HepG2 (cell line): ENCODE results near the gene ZNF274. TPM values are rescaled to one million over a fixed set of nuclear protein-coding genes. Genes with fewer than 3 reads are reported as not detected.
A peak's percentile ranks its signal among the peaks of the same experiment; 100 is the strongest.

Experiments
- ATAC-seq: fragments of 200-7000 bp; cut with Tn5 transposase; 3 replicates; pipeline ENCODE4 v1.9.1; 2020; ENCODE audit warnings: mild to moderate bottlenecking, moderate library complexity
- BruUV-seq: library from RNA; stranded (reverse); fragments of 400-500 nt; replicated peaks from 2 replicates; lab custom pipeline; 2021; lab: Mats Ljungman, UMichigan
- CTCF ChIA-PET: fragments of 300-600 bp; formaldehyde crosslinking; extraction: SDS; loops from one replicate; lab custom pipeline; 2021; ENCODE audit warnings: low total read pairs, inconsistent platforms, low intra/inter-chr PET ratio; lab: Yijun Ruan, JAX
- POLR2A ChIA-PET: fragments of 350-600 bp; sonication (Branson Sonifier 250); formaldehyde crosslinking; loops from one replicate; lab custom pipeline; 2020; ENCODE audit warnings: antibody characterized with exemption, inconsistent platforms; lab: Yijun Ruan, JAX
- DNase-seq: peaks from one replicate; pipeline ENCODE4 v3.0.0-alpha.2; 2015; ENCODE audit warnings: low spot score
- FAIRE-seq: peaks from 3 replicates; lab custom pipeline; 2011; peaks lifted over from hg19 to GRCh38; lab: Jason Lieb, UNC
- H2AFZ ChIP-seq: one replicate; pipeline ENCODE4 v1.6.1; 2011; ENCODE audit warnings: low read length, inconsistent platforms
- H3K27ac ChIP-seq: fragments of 300-600 bp; 3 replicates; pipeline ENCODE4 v1.8.0; 2011; ENCODE audit warnings: mixed run types, mild to moderate bottlenecking, mixed read lengths, low read length, inconsistent platforms; ENCODE audit not compliant: insufficient read depth; ENCODE audit errors: extremely low read length
- H3K27me3 ChIP-seq, 2 experiments: fragments of 200-600 bp in 1 of 2; 2 replicates in 1 of 2; 3 replicates in 1 of 2; pipeline versions ENCODE4 v1.6.0 to v1.8.0; 2011; ENCODE audit warnings: low read length in 2 of 2, mild to moderate bottlenecking in 2 of 2, moderate library complexity in 2 of 2, inconsistent platforms in 1 of 2; ENCODE audit not compliant: insufficient read depth in 2 of 2, control insufficient read depth in 1 of 2
- H3K36me3 ChIP-seq, 2 experiments: fragments of 200-600 bp in 1 of 2; replicated peaks in 1 of 2; 2 replicates in 1 of 2; 3 replicates in 1 of 2; pipeline versions ENCODE4 v1.5.1 to v1.8.0; 2011; ENCODE audit warnings: low read length in 2 of 2, inconsistent platforms in 1 of 2; ENCODE audit not compliant: insufficient read depth in 2 of 2, control insufficient read depth in 1 of 2
- H3K4me1 ChIP-seq: 2 replicates; pipeline ENCODE4 v1.5.1; 2012; ENCODE audit warnings: low read length, inconsistent platforms; ENCODE audit not compliant: insufficient read depth
- H3K4me2 ChIP-seq: 2 replicates; pipeline ENCODE4 v1.6.0; 2011; ENCODE audit warnings: low read depth, low read length, inconsistent platforms
- H3K4me3 ChIP-seq, 3 experiments: fragments of 200-600 bp in 1 of 3; sonication (generic), shearing (Covaris generic) in 1 of 3; replicated peaks in 1 of 3; 2 replicates each; pipeline ENCODE4 v1.5.1; 2011 to 2016; ENCODE audit warnings: low read length in 3 of 3, inconsistent platforms in 2 of 3, low read depth in 2 of 3, mild to moderate bottlenecking in 2 of 3, control low read depth in 1 of 3, mixed read lengths in 1 of 3; ENCODE audit not compliant: insufficient read depth in 1 of 3
- H3K79me2 ChIP-seq: one replicate; pipeline ENCODE4 v1.6.1; 2011; ENCODE audit warnings: low read length, inconsistent platforms; ENCODE audit not compliant: insufficient read depth
- H3K9ac ChIP-seq: 2 replicates; pipeline ENCODE4 v1.6.0; 2011; ENCODE audit warnings: mild to moderate bottlenecking, low read depth, low read length, inconsistent platforms; ENCODE audit not compliant: insufficient read depth
- H3K9me3 ChIP-seq: 2 replicates; pipeline ENCODE4 v1.5.1; 2012; ENCODE audit warnings: mild to moderate bottlenecking, low read length
- H4K20me1 ChIP-seq: 2 replicates; pipeline ENCODE4 v1.6.0; 2011; ENCODE audit warnings: inconsistent platforms, mild to moderate bottlenecking, low read length, moderate library complexity; ENCODE audit not compliant: insufficient read depth
- AGO2 ChIP-seq: fragments of 200-400 bp; formaldehyde crosslinking; optimal IDR thresholded peaks from 2 replicates; pipeline ENCODE3; 2017; ENCODE audit warnings: mild to moderate bottlenecking, low read depth, low read length, moderate library complexity
- AKAP8 ChIP-seq: sonication (generic); formaldehyde crosslinking; IDR thresholded peaks from 2 replicates; pipeline ENCODE4 v1.5.1; 2020; ENCODE audit warnings: mild to moderate bottlenecking, missing genetic modification reagents
- ATRX ChIP-seq: sonication (generic); formaldehyde crosslinking; IDR thresholded peaks from 2 replicates; pipeline ENCODE4 v1.4.0; 2020; ENCODE audit warnings: missing genetic modification reagents, borderline replicate concordance
- HMG20A ChIP-seq: IDR thresholded peaks from 2 replicates; pipeline ENCODE4 v1.6.1; 2016; ENCODE audit warnings: borderline replicate concordance
- HNF4G ChIP-seq, 2 experiments: sonication (generic) in 1 of 2; formaldehyde crosslinking in 1 of 2; IDR thresholded peaks; 2 replicates each; pipeline versions ENCODE4 v1.4.0 to v1.6.1; 2011 to 2020; ENCODE audit warnings: borderline replicate concordance in 2 of 2, low read depth in 2 of 2, mild to moderate bottlenecking in 2 of 2, low read length in 1 of 2, missing genetic modification reagents in 1 of 2, moderate library complexity in 1 of 2
- MTF2 ChIP-seq: sonication (generic); formaldehyde crosslinking; IDR thresholded peaks from 2 replicates; pipeline ENCODE4 v1.5.0; 2020; ENCODE audit warnings: missing genetic modification reagents, borderline replicate concordance
- MXI1 ChIP-seq: IDR thresholded peaks from 3 replicates; pipeline ENCODE4 v1.6.1; 2012; ENCODE audit warnings: low read depth, low read length, inconsistent platforms, borderline replicate concordance
- NFYB ChIP-seq: sonication (generic); formaldehyde crosslinking; IDR thresholded peaks from 2 replicates; pipeline ENCODE4 v1.4.0; 2020; ENCODE audit warnings: missing genetic modification reagents
- NR2F1 ChIP-seq, 2 experiments: fragments of 450-650 bp in 1 of 2; formaldehyde crosslinking in 1 of 2; IDR thresholded peaks; 2 replicates each; pipeline versions ENCODE4 v1.5.0 to v1.6.1; 2016 to 2020; ENCODE audit warnings: mild to moderate bottlenecking in 1 of 2, missing compliant biosample characterization in 1 of 2, missing genetic modification reagents in 1 of 2, moderate library complexity in 1 of 2
- PAX8 ChIP-seq: sonication (generic); formaldehyde crosslinking; IDR thresholded peaks from 2 replicates; pipeline ENCODE4 v1.8.0; 2022; ENCODE audit warnings: mild to moderate bottlenecking, missing genetic modification reagents, borderline replicate concordance
- PITX1 ChIP-seq: sonication (generic); formaldehyde crosslinking; IDR thresholded peaks from 2 replicates; pipeline ENCODE4 v1.5.1; 2020; ENCODE audit warnings: mild to moderate bottlenecking, missing genetic modification reagents
- SRSF4 ChIP-seq: fragments of 200-400 bp; formaldehyde crosslinking; IDR thresholded peaks from one replicate; pipeline ENCODE4 v1.6.1; 2018; ENCODE audit warnings: mild to moderate bottlenecking, low read depth, low read length, moderate library complexity; ENCODE audit not compliant: poor library complexity, severe bottlenecking
- TSC22D2 ChIP-seq: sonication (generic); formaldehyde crosslinking; IDR thresholded peaks from 2 replicates; pipeline ENCODE4 v1.5.1; 2020; ENCODE audit warnings: missing genetic modification reagents, mild to moderate bottlenecking, borderline replicate concordance
- ZFX ChIP-seq: sonication (generic); formaldehyde crosslinking; IDR thresholded peaks from 2 replicates; pipeline ENCODE4 v1.4.0; 2020; ENCODE audit warnings: mild to moderate bottlenecking, low read depth, missing genetic modification reagents, moderate library complexity
- ZFYVE20 ChIP-seq: sonication (generic); formaldehyde crosslinking; IDR thresholded peaks from 2 replicates; pipeline ENCODE4 v1.8.0; 2023; ENCODE audit warnings: low read depth, mild to moderate bottlenecking, moderate library complexity, missing genetic modification reagents, borderline replicate concordance
- ZMYM4 ChIP-seq: sonication (generic); formaldehyde crosslinking; IDR thresholded peaks from 2 replicates; pipeline ENCODE4 v1.8.1; 2023; ENCODE audit warnings: mild to moderate bottlenecking, missing genetic modification reagents
- ZNF260 ChIP-seq: sonication (generic); formaldehyde crosslinking; IDR thresholded peaks from 2 replicates; pipeline ENCODE4 v1.4.0; 2020; ENCODE audit warnings: missing genetic modification reagents, low read depth, mild to moderate bottlenecking, borderline replicate concordance
- ZNF564 ChIP-seq: sonication (generic); formaldehyde crosslinking; IDR thresholded peaks from 2 replicates; pipeline ENCODE4 v1.8.1; 2023; ENCODE audit warnings: mild to moderate bottlenecking, missing genetic modification reagents
- WGBS: methylation state at CpG from one replicate; pipeline ENCODE4 v1.1.6; 2017; ENCODE audit warnings: low lambda C conversion rate; 5-methylcytosine and 5-hydroxymethylcytosine counted together
- in situ Hi-C: cut with HindIII; loops from 2 replicates; pipeline ENCODE4 v1.10.0; 2017; ENCODE audit warnings: low pct_unique_long_range_greater_than_20kb; ENCODE audit not compliant: extremely low pct_ligation_motif_present
- intact Hi-C: fragments of 100-400 bp; cut with micrococcal nuclease; formaldehyde crosslinking; loops from one replicate; pipeline ENCODE4 v1.10.0; 2022; ENCODE audit not compliant: unreplicated experiment
- polyA plus RNA-seq, 8 experiments: library from polyadenylated mRNA; depleted of rRNA in 3 of 8; stranded (reverse) in 7 of 8; unstranded in 1 of 8; fragments of >200 nt; fragmentation: Illumina TruSeq in 4 of 8; extraction: Trizol in 4 of 8; gene quantifications; 2 replicates each; pipeline versions ENCODE4 v1.2.1 to v1.2.3, GENCODE V29; 2011 to 2016; ENCODE audit warnings: low read depth in 4 of 8, missing spikeins in 1 of 8, mixed read lengths in 1 of 8; ENCODE audit not compliant: insufficient read depth in 1 of 8
- total RNA-seq, 5 experiments: library from RNA; depleted of rRNA; stranded (reverse); fragments of >200 nt; fragmentation: Illumina TruSeq; extraction: Trizol; gene quantifications; 2 replicates each; pipeline ENCODE4 v1.2.3, GENCODE V29; 2016; ENCODE audit warnings: low read depth in 1 of 5
- TF ChIP-seq, protein P1 (sequence below): sonication (generic); formaldehyde crosslinking; IDR thresholded peaks from 2 replicates; pipeline ENCODE4 v1.9.0; 2022; ENCODE audit warnings: missing genetic modification reagents, mild to moderate bottlenecking, borderline replicate concordance

The ZNF274 gene
- total and polyA plus RNA-seq, 2 of the 13 experiments (the other 11 are each of a cell fraction or from before 2014, with no cell fraction given): 16.1 to 23.0 TPM

DNA sequence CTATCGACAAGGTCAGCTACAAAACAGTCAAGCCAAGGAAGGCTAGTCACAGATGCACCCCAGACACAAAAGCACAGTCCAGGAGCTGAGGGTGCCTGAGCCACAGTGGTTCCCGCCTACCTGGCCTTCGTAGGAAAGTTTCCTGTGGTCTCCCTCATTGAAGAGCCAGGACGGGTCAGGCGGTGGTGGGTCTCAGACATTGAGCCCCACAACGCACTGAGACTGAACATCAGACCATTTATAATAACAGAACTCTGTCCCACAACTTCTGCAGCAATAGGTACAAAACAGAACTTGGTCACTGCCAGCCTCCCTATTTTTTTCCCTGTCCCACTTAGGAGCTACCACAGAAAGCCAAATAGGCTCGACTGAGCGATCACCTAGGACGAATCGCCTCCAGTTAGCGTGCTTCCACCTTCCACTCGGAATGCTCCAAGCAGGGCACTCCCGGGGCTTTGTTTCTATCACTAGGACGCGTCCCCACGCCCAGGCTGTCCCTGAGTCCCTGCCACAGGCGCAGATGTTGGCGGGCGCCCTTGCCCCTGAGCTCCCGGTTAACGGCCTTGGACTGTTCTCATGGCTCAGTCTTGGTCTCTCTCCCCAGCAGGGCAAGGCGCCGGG is 45.2 kb downstream of the ZNF274 start:
- no peak for DNase-seq

DNA sequence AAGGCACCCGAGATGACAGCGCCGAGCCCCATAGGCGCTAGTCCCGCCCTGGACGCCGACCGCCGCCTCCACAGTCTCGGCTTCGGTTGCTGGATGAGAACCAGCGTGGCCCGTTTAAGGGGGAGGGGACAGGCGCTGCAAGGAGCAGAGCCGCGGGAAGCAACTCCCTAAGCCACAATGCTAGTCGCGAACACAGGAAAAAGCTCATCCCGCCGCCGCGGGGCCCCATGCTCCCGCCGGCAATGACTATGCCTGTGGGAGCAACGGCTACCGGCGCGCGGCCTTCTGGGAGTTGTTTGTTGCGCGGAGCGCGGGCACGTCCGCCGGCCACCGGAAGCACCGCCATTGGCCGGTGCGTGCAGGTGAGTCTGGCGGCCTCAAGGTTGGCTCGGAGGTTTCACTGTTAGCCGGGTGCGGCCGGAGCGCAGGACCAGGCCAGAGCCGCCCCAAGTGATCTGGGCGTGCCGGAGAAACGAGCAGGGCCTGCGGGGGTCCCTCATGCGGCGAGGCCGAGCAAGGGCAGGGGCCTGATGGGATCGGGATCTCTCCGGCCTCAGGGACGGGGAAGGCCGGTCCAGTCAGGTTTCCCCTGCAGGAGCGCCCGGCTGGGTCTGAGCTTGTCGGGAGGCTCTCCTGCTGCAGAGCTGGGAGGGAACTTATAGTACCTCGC is 45.9 kb downstream of the ZNF274 start, which contains the start of gene ZNF544:
Gene ZNF544, plus strand, starts transcription at position 330 of the 670 bp plus-strand sequence. CDS start 15,110 bp downstream, outside the sequence.
- 38% methylated on average over 28 of the region's 62 CpGs for WGBS
- ChIA-PET CTCF (no interaction called here), POLR2A (interaction anchor here (1.1 to 2.4 kb wide), 8 partner anchors 9 to 291 kb away, joined by 3 to 13 read pairs (median 5); partner anchors contain the start of genes ZBTB45, ZNF274, ZNF497 and ZNF8)
- DNase-seq (peak; percentile 45), ATAC-seq (peak; percentile 95), FAIRE-seq (no peak)
- Histone ChIP-seq H3K4me2 (peak within 1 kb of the TSS; percentile 72), H3K27me3 (no peaks in the 10 kb centered on the region), H3K4me1 (peaks cover 18% of the 10 kb centered on the region), H3K79me2 (peaks cover 8% of the 10 kb centered on the region), H3K4me3 (peak within 1 kb of the TSS; percentile 35 to 86 (median 85)), H4K20me1 (no peaks in the 10 kb centered on the region), H3K36me3 (peaks cover 4 to 10% of the 10 kb centered on the region in 2 experiments; a peak in 4 of 5 replicates), H3K27ac (peak within 1 kb of the TSS; percentile 75), H3K9ac (peak within 1 kb of the TSS; percentile 82), H3K9me3 (peaks cover 14% of the 10 kb centered on the region), H2AFZ (no peak within 1 kb of the TSS)
- BruUV-seq: no TSS peak
- in situ Hi-C loops: no loop called here
- intact Hi-C loops: loop anchor here (5.0 kb wide), 1 partner anchor 46 kb away; the partner anchor contains the start of gene ZNF274
- no peak for TF ChIP-seq ZNF260 (CRISPR knock-in tag)
- TF ChIP-seq AGO2: peak; percentile 59
- TF ChIP-seq MXI1: peak; percentile 41; the same call in 1 of the 3 replicates
- TF ChIP-seq NFYB (CRISPR knock-in tag): 0 out of 2 replicates have a peak, but pooled peaks have one; percentile 37
- TF ChIP-seq ATRX (CRISPR knock-in tag): no peak
- peak; percentile 85 for TF ChIP-seq ZFX (CRISPR knock-in tag)
- TF ChIP-seq, protein P1, sequence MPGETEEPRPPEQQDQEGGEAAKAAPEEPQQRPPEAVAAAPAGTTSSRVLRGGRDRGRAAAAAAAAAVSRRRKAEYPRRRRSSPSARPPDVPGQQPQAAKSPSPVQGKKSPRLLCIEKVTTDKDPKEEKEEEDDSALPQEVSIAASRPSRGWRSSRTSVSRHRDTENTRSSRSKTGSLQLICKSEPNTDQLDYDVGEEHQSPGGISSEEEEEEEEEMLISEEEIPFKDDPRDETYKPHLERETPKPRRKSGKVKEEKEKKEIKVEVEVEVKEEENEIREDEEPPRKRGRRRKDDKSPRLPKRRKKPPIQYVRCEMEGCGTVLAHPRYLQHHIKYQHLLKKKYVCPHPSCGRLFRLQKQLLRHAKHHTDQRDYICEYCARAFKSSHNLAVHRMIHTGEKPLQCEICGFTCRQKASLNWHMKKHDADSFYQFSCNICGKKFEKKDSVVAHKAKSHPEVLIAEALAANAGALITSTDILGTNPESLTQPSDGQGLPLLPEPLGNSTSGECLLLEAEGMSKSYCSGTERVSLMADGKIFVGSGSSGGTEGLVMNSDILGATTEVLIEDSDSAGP: peak; percentile 51; the same call in 1 of the 2 replicates
- no peak for TF ChIP-seq PITX1 (CRISPR knock-in tag)
- TF ChIP-seq MTF2 (CRISPR knock-in tag): 0 out of 2 replicates have a peak, but pooled peaks have one; percentile 38
- TF ChIP-seq AKAP8 (CRISPR knock-in tag): no peak

More for the DNA sequence above, 45.2 kb downstream of the ZNF274 start:
- H3K27ac ChIP-seq: peak overlapping the region; percentile 75
- no peaks in the 10 kb centered on the region for H4K20me1 ChIP-seq
- WGBS: 20% methylated on average over 15 of the region's 23 CpGs
- H3K79me2 ChIP-seq: peaks cover 8% of the 10 kb centered on the region
- H3K4me2 ChIP-seq: peak overlapping the region; percentile 72
- ChIA-PET CTCF (no interaction called here), POLR2A (interaction anchor here (1.1 to 2.4 kb wide), 8 partner anchors 10 to 292 kb away, joined by 3 to 13 read pairs (median 5); partner anchors contain the start of genes ZBTB45, ZNF274, ZNF497 and ZNF8)
- peaks cover 18% of the 10 kb centered on the region for H3K4me1 ChIP-seq
- ATAC-seq (peak; percentile 65), FAIRE-seq (no peak)
- TSS peak; percentile 90 for BruUV-seq
- intact Hi-C loops: loop anchor here (5.0 kb wide), 1 partner anchor 46 kb away; the partner anchor contains the start of gene ZNF274
- H3K4me3 ChIP-seq: peak overlapping the region; percentile 35 to 86 (median 85); a peak in 5 of 6 replicates
- H2AFZ ChIP-seq: no peak overlapping the region
- H3K9me3 ChIP-seq: peaks cover 11% of the 10 kb centered on the region
- H3K9ac ChIP-seq: peak overlapping the region; percentile 82
- TF ChIP-seq TSC22D2 (CRISPR knock-in tag) (no peak), NR2F1 (CRISPR knock-in tag; IDR thresholded peaks at IDR 0.05) (no peak), ZNF564 (no peak), HMG20A (CRISPR knock-in tag) (no peak), PAX8 (CRISPR knock-in tag) (no peak), HNF4G (IDR thresholded peaks at IDR 0.05; ENCODE audit: borderline replicate concordance, low read depth, low read length) (no peak), HNF4G (CRISPR knock-in tag; IDR thresholded peaks at IDR 0.05; ENCODE audit: borderline replicate concordance, low read depth) (no peak), ZFYVE20 (CRISPR knock-in tag) (no peak), SRSF4 (no peak), ZMYM4 (CRISPR knock-in tag) (no peak)
- H3K36me3 ChIP-seq: peaks cover 4 to 10% of the 10 kb centered on the region in 2 experiments; a peak in 4 of 5 replicates
- H3K27me3 ChIP-seq: no peaks in the 10 kb centered on the region
- in situ Hi-C loops: no loop called here
